Measurements from ENCODE around the gene ENTHD1.

ENTHD1 gene

GRCh38 chr22:39727541-39727940, 166.0 kb downstream of the ENTHD1 start:
- no peak for DNase-seq

DNA sequence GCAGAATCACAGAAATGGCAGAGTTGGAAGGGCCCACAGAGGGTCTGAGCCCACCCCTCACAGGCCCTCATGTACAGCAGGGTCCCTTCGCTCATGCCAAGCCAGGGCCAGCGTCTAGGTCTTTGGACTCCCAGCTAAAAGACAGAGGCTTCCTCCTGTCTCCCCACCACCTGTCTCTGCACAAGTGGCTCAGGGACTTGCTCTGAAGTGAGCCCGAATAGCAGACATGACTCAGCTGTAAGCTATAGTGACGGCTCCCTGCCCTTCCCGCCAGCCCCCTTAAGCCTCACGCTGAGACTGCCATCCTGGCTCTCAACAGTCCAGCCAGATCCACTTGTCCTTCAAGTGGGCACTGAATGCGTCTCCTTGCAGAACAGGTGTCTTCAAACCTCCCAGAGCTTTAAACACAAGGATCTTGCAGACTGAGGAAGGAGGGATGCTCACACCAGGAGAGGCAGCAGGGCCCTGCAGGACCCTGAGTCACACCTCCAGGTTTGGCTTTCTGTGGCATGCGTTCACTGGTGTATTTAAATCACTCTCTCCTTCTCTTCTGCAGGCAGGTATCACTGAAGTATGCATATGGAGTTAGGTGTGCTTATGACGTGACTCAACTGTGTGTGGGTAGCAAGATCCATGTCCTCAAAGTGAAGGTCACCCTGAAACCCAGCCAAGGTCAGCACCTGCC, 168.1 kb downstream of the ENTHD1 start:
- no peak for DNase-seq

DNA sequence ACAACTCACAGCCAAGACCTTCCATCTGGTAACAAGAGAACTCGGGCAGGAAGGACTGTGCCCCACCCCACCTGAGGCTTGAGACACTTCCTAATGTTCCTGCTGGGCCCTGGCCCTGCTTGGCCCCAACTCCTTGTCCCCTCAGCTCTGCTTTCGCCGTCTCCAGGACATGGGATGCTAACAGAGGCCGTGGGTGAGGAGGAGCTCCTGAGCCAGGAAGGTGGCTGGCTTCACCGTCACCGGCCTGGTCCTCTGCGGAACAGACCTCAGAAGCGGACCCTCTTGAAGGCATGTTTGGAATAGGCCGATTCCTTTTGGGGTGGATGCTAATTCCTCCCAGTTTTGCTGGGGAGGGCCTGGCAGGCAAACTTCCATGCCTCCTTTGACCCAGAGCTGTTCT, 168.7 kb downstream of the ENTHD1 start:
- no peak for DNase-seq

DNA sequence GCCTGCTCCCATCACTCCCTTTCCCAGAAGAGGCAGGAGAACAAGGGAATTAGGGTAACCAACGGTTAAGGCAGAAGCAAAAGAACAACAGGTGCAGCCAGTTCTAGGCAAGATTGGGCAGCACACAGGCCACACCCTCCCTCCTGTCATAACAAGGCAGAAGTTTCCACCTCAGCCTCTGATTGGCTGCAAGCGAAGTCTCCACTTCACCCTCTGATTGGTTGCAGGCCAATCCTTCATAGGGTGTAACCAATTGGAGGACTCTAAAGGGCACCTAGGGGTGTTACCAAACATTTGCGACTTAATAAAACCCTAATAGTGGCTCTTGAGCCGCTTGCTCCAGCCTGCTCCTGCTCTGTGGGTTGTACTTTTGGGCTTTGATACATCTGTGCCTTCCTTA, 169.2 kb downstream of the ENTHD1 start:
- no peak for DNase-seq

GRCh38 chr22:39723899-39724351, 169.6 kb downstream of the ENTHD1 start:
- no peak for DNase-seq

DNA sequence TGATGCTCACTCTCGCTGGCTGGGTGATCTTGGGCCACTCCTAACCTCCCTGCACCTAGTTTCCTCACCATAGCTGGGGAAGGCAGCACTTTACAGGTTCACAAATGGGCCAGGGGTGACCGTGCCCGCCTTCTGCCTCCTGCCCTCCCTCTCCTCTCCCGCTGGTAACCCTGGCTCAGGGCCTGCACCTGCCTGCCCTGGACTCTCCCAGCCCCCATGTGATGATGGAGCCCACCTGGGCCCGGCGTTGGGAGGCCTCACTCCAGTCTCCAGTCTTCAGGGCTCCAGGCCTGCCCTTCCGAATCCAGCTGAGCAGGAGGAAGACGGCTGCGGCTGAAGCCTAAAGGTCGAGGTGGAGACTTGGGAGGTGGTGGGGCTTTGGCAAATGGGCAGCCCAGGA, 170.1 kb downstream of the ENTHD1 start:
- DNase-seq = no peak

- no peak for DNase-seq
Measured at GRCh38 chr22:39722501-39722900, 171.1 kb downstream of the ENTHD1 start.

GRCh38 chr22:39722032-39722325, 171.6 kb downstream of the ENTHD1 start:
- no peak for DNase-seq

- DNase-seq = no peak
Measured at GRCh38 chr22:39721206-39722031, 172.1 kb downstream of the ENTHD1 start.

DNA sequence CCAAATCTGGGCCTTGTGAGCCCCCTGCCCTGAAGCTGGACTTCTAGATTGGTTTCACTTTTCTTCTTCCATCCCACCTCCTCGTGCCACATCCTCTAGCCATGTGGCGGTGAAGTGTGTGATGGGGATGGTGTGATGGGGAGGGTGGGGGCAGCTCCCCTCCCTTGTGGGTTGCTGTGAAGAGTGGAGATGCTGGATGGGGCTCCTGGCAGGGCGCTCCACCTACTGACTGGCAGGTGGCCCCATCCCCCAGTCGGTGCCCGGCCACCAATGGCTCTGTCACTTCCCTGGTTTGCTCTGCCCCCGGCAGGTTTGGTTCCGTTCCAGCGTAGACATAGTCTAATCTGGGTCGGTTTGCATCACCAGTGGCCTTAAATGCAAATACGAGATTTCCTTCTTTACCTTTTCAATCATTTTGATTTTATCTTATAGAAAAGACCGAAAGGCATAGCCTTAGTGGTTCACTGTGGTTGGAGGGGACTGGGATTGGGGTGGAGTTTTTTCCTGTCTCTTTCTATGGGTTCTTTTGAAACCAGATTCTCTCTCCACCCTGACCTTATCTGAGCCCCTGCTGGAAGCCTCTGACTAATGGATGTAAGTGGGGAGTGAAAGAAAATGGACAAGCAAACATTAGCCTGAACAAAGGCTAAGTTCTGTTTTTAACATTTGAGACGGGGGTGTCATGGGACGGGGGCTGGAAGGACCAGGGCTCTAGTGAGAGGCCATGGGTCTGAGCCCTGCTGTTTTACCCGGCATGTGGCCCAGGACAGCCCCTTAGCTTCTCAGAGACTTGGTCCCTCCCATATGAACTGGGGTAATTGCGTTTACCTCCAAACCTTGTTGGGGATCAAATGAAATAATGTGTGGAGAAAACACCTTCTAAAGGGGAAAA, 173.8 kb downstream of the ENTHD1 start:
- DNase-seq = no peak

DNA sequence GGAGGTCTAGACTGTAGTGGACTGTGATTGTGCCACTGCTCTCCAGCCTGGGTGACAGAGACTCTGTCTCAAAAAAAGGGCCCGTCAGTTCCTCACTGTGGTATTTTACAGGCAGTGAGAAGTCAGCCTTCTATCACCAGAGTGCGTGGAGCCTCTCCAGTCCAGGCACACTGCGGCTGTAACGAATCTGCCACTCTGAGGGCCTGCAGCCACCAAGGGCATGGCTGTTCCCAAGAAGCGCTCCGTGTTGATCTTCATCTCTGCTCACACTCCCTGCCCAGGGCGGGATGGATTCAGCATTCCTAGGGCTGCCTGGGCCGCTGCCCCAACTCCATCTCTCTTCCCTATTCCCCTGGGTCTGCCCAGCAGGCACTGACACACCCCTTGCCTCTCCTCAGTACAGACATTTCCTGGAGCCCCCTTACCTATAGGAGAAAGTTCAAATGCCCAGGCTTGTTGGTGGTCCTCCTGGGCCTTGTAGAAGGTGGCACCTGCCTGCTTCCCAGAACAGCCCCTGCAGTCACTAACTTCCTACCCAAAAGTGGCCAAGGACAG, 174.6 kb downstream of the ENTHD1 start:
- DNase-seq = no peak

DNA sequence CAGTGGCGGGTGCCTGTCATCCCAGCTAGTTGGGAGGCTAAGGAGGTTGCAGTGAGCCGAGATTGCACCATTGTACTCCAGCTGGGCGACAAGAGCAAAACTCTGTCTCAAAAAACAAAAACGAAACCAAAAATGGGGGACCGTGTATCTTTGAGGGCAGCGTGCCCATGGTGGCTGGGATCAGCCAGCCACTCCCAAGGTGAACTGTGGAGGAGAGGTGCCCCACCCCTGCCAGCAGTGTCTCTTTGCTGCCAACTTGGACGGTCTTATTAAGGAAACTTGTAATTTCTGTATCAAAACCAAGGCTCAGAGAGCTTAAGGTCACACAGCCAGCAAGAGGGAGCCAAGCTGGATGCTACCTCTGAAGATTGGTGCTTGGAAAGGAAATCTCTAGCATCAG, 175.4 kb downstream of the ENTHD1 start:
- DNase-seq = no peak

- no peak for DNase-seq
Measured at GRCh38 chr22:39717099-39717498, 176.5 kb downstream of the ENTHD1 start.

GRCh38 chr22:39716534-39716933, 177.0 kb downstream of the ENTHD1 start:
- DNase-seq = no peak

DNA sequence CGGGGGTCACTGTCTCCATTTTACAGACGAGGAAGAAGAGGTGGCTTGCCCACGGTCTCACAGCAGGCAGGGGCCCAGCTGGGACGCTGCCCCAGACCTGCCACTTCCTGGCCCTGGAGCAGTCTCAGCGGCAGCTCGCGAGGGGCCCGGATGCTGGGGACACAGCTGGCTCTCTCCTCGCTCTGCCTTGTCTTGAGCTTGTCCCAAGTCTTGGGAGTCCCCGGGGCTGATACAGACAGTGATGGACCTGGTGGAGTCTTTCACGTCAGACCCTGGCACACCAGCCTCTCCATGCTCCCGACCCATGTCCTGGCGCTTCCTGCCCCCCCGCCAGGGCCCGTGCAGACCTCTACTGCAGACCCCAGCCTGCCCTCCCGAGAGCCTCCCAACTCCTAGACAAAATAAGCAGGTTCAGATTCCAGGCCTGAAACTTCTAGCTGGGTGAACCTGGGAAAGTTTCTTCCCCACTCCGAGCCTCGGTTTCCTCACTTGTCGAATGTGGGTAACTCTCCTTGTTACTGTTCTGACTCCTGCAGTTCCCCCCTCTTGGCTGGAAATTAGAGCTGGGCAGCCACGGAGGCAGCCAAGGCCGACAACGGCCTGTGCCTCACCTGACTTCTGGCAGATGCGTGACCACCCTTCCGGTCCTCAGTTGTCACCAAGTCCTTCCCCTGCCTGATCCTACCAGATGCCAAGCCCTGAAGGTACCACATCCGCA, 177.6 kb downstream of the ENTHD1 start:
- DNase-seq = no peak

- no peak for DNase-seq
Measured at GRCh38 chr22:39714321-39714720, 179.2 kb downstream of the ENTHD1 start.

- no peak for DNase-seq
Measured at GRCh38 chr22:39713799-39714290, 179.7 kb downstream of the ENTHD1 start.

DNA sequence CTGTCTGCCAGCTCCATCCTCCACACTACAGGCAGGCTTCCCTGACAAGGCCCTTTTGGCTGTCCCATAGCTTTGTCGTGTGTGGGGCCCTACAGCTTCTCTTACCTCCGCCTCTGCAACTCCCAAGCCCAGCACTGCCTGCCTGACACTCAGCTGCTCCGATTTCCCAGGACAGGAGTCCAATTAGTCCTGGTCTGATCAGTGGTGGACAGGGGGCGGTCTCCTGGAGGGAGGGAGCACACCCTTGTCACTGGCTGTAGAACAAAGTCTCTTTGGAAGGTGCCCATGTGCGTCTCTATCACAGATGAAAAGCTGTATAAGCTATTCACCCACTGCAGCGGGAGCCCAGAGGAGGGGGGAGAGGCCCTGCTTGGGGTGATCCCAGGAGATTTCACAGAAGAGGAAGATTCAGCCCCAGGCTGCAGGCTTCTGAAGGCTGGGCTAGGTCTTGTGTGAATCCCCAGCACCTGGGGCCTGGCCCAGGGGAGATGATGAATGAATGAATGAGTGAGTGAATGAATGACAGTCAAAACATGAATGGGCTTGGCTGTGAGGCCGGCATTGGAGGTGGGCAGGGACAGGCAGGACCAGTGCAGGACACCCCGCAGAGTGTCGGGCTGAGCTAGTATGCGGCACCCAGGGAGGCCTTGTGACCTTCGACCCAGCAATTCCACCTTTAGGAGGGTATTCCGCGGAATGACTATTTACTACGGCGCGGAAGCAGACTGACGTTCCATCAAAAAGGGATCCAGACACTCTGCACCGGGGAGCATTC, 180.6 kb downstream of the ENTHD1 start:
- DNase-seq = no peak

DNA sequence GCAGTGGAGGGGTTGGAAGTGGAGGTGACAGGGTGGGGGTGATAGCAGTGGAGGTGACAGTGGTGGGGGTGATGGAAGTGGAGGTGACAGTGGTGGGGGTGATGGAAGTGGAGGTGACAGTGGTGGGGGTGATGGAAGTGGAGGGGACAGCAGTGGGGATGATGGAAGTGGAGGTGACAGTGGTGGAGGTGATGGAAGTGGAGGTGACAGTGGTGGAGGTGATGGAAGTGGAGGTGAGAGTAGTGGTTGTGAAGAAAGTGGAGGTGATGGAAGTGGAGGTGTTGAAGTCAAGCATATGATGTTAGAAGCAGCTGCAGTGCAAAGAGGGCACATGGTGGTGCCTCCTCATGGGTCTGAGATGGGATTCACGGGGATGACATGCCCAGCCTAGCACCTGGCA, 181.5 kb downstream of the ENTHD1 start:
- no peak for DNase-seq

- no peak for DNase-seq
Measured at GRCh38 chr22:39710380-39711150, 183.0 kb downstream of the ENTHD1 start.

- no peak for DNase-seq
Measured at GRCh38 chr22:39707816-39708215, 185.7 kb downstream of the ENTHD1 start.

Data from SW 1271 (cell line).